ENCODE data around the gene GPR15. TPM values are rescaled to one million over a fixed set of nuclear protein-coding genes. Genes with fewer than 3 reads are reported as not detected.

GPR15 gene
- total and polyA plus RNA-seq, 2 donors (not counting 3 experiments of a cell fraction or from before 2014, with no cell fraction given), result not detected

DNA sequence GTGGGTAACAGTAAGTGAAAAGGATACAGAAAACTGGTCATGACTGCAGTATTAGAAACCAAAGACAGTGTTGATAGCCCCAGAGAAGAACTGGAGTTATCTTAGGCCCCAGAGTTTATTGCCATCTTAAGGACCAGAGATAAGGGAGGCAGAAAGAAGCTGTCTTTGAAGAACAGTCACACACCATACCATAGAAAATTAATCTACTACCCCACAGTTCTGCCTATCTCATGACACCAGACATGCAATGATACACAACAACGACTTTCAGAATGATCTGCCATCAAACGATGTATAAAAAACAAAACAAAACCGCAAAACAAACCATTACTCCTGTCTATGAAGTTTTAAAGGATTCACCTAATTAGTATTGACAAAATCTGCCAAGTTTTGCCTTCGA is 52.0 kb downstream of the GPR15 start:
- Histone ChIP-seq H3K4me2 (ENCODE audit: insufficient read depth, low read length) (no peak overlapping the region), H3K79me2 (ENCODE audit: control insufficient read depth, insufficient read depth, low read length) (no peaks in the 10 kb centered on the region), H2AFZ (ENCODE audit: low read depth, low read length) (no peak overlapping the region), H3K4me1 (ENCODE audit: control insufficient read depth, extremely low read depth, insufficient read depth, low read length) (peaks cover 3% of the 10 kb centered on the region), H3K4me3 (replicated peaks in 1 of 3; ENCODE audit: insufficient read depth in 1 of 3, low read depth in 1 of 3, low read length in 3 of 3) (no peak overlapping the region), H3K9me1 (replicated peaks; ENCODE audit: control insufficient read depth, extremely low read depth, insufficient read depth, low read length) (no peaks in the 10 kb centered on the region), H4K20me1 (replicated peaks; ENCODE audit: control insufficient read depth, extremely low read depth, insufficient read depth, low read length) (no peaks in the 10 kb centered on the region), H3K36me3 (ENCODE audit: control insufficient read depth in 2 of 2, extremely low read depth in 1 of 2, insufficient read depth in 2 of 2, low read length in 2 of 2) (peaks cover 2 to 6% of the 10 kb centered on the region in 2 experiments), H3K27ac (ENCODE audit: insufficient read depth, low read depth, low read length) (no peak overlapping the region), H3K9me3 (replicated peaks; ENCODE audit: control insufficient read depth, insufficient read depth, low read length) (no peaks in the 10 kb centered on the region), H3K27me3 (ENCODE audit: control insufficient read depth in 2 of 2, insufficient read depth in 2 of 2, low read length in 2 of 2) (no peaks in the 10 kb centered on the region), H3K9ac (replicated peaks; ENCODE audit: extremely low read depth, insufficient read depth, low read length) (no peak overlapping the region)
- dilution Hi-C loops (cut with MboI; ENCODE audit: extremely low pct_ligation_motif_present, low sequenced_read_pairs) (no loop called here), intact Hi-C loops (cut with micrococcal nuclease) (no loop called here)
- DNase-seq (ENCODE audit: low read depth, low spot score) (no peak), FAIRE-seq (no peak)
- TF ChIP-seq GATA2 (IDR thresholded peaks at IDR 0.05; ENCODE audit: insufficient read depth, insufficient read length, low read depth, low read length), result no peak
- TF ChIP-seq, protein P1, sequence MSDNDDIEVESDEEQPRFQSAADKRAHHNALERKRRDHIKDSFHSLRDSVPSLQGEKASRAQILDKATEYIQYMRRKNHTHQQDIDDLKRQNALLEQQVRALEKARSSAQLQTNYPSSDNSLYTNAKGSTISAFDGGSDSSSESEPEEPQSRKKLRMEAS (IDR thresholded peaks at IDR 0.05; ENCODE audit: insufficient read depth, insufficient read length), result no peak
- TF ChIP-seq MYC (IDR thresholded peaks at IDR 0.05; ENCODE audit: low read depth, low read length), result no peak
- no peak for TF ChIP-seq EZH2 (IDR thresholded peaks at IDR 0.05; ENCODE audit: borderline replicate concordance, low read depth, low read length, severe bottlenecking)
- TF ChIP-seq POLR2A (IDR thresholded peaks at IDR 0.05; ENCODE audit: low read depth, low read length), result no peak
- ChIA-PET CTCF (no interaction called here), POLR2A (no interaction called here)
- no TSS peak for BruUV-seq (replicated peaks)

Small RNA genes lying within 50 kb of the gene (small RNA-seq; reads per million reads assigned to genes)
- not detected for gene RPL38P4 (ENCODE audit: insufficient read depth, insufficient read length, low read depth, low replicate concordance)

Other genes starting within 250 kb of the GPR15 start
- gene OR5H2, start 249.5 kb upstream of the GPR15 start, total RNA-seq, result not detected in 2 replicates
- not detected in 2 replicates for gene OR5H2, start 249.5 kb upstream of the GPR15 start, polyA plus RNA-seq
- gene OR5K4, start 178.1 kb upstream of the GPR15 start, total RNA-seq, result not detected in 2 replicates
- not detected in 2 replicates for gene OR5K4, start 178.1 kb upstream of the GPR15 start, polyA plus RNA-seq
- not detected in 2 replicates for gene OR5K3, start 141.3 kb upstream of the GPR15 start, total RNA-seq
- gene OR5K3, start 141.3 kb upstream of the GPR15 start, polyA plus RNA-seq, result not detected in 2 replicates
- not detected in 2 replicates for gene OR5K1, start 68.8 kb upstream of the GPR15 start, total RNA-seq
- not detected in 2 replicates for gene OR5K1, start 68.8 kb upstream of the GPR15 start, polyA plus RNA-seq
- gene OR5K2, start 34.3 kb upstream of the GPR15 start, total RNA-seq, result not detected in 2 replicates
- gene OR5K2, start 34.3 kb upstream of the GPR15 start, polyA plus RNA-seq, result not detected in 2 replicates
- 93.1 and 101 TPM in 2 replicates for gene CLDND1, start 9.1 kb upstream of the GPR15 start, total RNA-seq
- gene CLDND1, start 9.1 kb upstream of the GPR15 start, polyA plus RNA-seq, result 200 and 214 TPM in 2 replicates
- 19.9 and 24.5 TPM in 2 replicates for gene CPOX, start 61.6 kb downstream of the GPR15 start, total RNA-seq
- 11.3 and 12.3 TPM in 2 replicates for gene CPOX, start 61.6 kb downstream of the GPR15 start, polyA plus RNA-seq
- 17.7 and 35.9 TPM in 2 replicates for gene ST3GAL6, start 231.4 kb downstream of the GPR15 start, total RNA-seq
- gene ST3GAL6, start 231.4 kb downstream of the GPR15 start, polyA plus RNA-seq, result 11.3 and 13.2 TPM in 2 replicates